CD4-positive, alpha-beta T cell treated with Interleukin-6 at 100 ng/mL for 8 hours (primary cell): ENCODE data around the gene DCTD.

ENCODE experiments used
- DNase-seq: peaks from one replicate; pipeline ENCODE4 v3.0.0-alpha.2; 2020; ENCODE audit warnings: mixed read lengths, low spot score

Gene DCTD

GRCh38 chr4:182917182-182918043, at the start of gene DCTD:
DCTD (minus strand) TSS chr4:182917386; CDS start chr4:182915568, 1,818 bp downstream.
- DNase-seq = peak; percentile 80

GRCh38 chr4:182960746-182961145, 43.6 kb upstream of the DCTD start:
- no peak for DNase-seq

- no peak for DNase-seq
Measured at GRCh38 chr4:182960228-182960627, 43.0 kb upstream of the DCTD start.

GRCh38 chr4:182955411-182955810, 38.2 kb upstream of the DCTD start:
- no peak for DNase-seq

- no peak for DNase-seq
Measured at GRCh38 chr4:182944484-182945213, 27.5 kb upstream of the DCTD start.

- DNase-seq = no peak
Measured at GRCh38 chr4:182939680-182940079, 22.5 kb upstream of the DCTD start.

GRCh38 chr4:182938205-182938645, 21.0 kb upstream of the DCTD start:
- DNase-seq = peak; percentile 62

GRCh38 chr4:182937268-182938204, 20.4 kb upstream of the DCTD start:
- DNase-seq = no peak

- DNase-seq = no peak
Measured at GRCh38 chr4:182932651-182933050, 15.5 kb upstream of the DCTD start.

GRCh38 chr4:182931691-182932345, 14.6 kb upstream of the DCTD start:
- DNase-seq = no peak

GRCh38 chr4:182930889-182931288, 13.7 kb upstream of the DCTD start:
- DNase-seq = no peak

GRCh38 chr4:182929296-182929695, 12.1 kb upstream of the DCTD start:
- DNase-seq = no peak

GRCh38 chr4:182928061-182928460, 10.9 kb upstream of the DCTD start:
- no peak for DNase-seq

- DNase-seq = no peak
Measured at GRCh38 chr4:182927505-182927904, 10.3 kb upstream of the DCTD start.

- no peak for DNase-seq
Measured at GRCh38 chr4:182925855-182926254, 8.7 kb upstream of the DCTD start.

GRCh38 chr4:182925298-182925757, 8.1 kb upstream of the DCTD start:
- DNase-seq = peak; percentile 72

- no peak for DNase-seq
Measured at GRCh38 chr4:182924497-182924896, 7.3 kb upstream of the DCTD start.

GRCh38 chr4:182923796-182924340, 6.7 kb upstream of the DCTD start:
- no peak for DNase-seq

- DNase-seq = no peak
Measured at GRCh38 chr4:182923366-182923765, 6.2 kb upstream of the DCTD start.

- DNase-seq = no peak
Measured at GRCh38 chr4:182922501-182923284, 5.5 kb upstream of the DCTD start.
